ENCODE results near the gene DCAKD. TPM values are rescaled to one million over a fixed set of nuclear protein-coding genes. Genes with fewer than 3 reads are reported as not detected.

Gene DCAKD
- total and polyA plus RNA-seq, 2 of the 8 experiments (the other 6 are each of a cell fraction or from before 2014, with no cell fraction given) = 35.6 to 52.9 TPM

GRCh38 chr17:45001310-45001709 is 50.1 kb downstream of the DCAKD start:
- no peaks in the 10 kb centered on the region for H3K79me2 ChIP-seq (ENCODE audit: control insufficient read depth in 1 of 2, insufficient read depth in 2 of 2, low read length in 2 of 2)
- H4K91ac ChIP-seq (replicated peaks; ENCODE audit: insufficient read length, low read length) = no peak overlapping the region
- DNase-seq (ENCODE audit: low read depth in 1 of 2, low spot score in 2 of 2) (no peak), FAIRE-seq (no peak)
- H3K23me2 ChIP-seq (ENCODE audit: low read depth, low read length) = no peaks in the 10 kb centered on the region
- CTCF ChIA-PET (ENCODE audit: partially characterized antibody) = interaction anchor here (0.6 to 16.0 kb wide), 4 partner anchors 10 to 34 kb away, joined by 3 to 102 read pairs (median 36); no protein-coding TSS in a partner anchor
- no peak overlapping the region for H2AK5ac ChIP-seq (ENCODE audit: low read depth, low read length)
- no peak overlapping the region for H2AFZ ChIP-seq (ENCODE audit: low read length)
- peak overlapping the region; percentile 61; the same call in 1 of the 2 replicates for H2BK12ac ChIP-seq (ENCODE audit: low read depth, low read length)
- no peak overlapping the region; the same call in 1 of the 2 replicates for H4K8ac ChIP-seq (ENCODE audit: extremely low read depth, insufficient read depth, low read length)
- H3K9ac ChIP-seq (replicated peaks in 1 of 4; ENCODE audit: extremely low read depth in 1 of 4, low read depth in 3 of 4, low read length in 3 of 4) = no peak overlapping the region
- POLR2A ChIA-PET (ENCODE audit: partially characterized antibody) = interaction anchor here (0.8 to 1.1 kb wide), 2 partner anchors 14 to 34 kb away, joined by 3 to 5 read pairs; no protein-coding TSS in a partner anchor
- no peaks in the 10 kb centered on the region for H4K20me1 ChIP-seq (replicated peaks in 1 of 2; ENCODE audit: control insufficient read depth in 1 of 2, insufficient read depth in 2 of 2, low read length in 2 of 2)
- H2BK120ac ChIP-seq (replicated peaks; ENCODE audit: low read depth, low read length) = no peak overlapping the region
- H2BK5ac ChIP-seq (ENCODE audit: low read depth, low read length) = peak overlapping the region; percentile 56; the same call in 1 of the 2 replicates
- H3K4ac ChIP-seq (replicated peaks; ENCODE audit: insufficient read length, low read depth, low read length) = no peak overlapping the region
- no peak overlapping the region for H2BK20ac ChIP-seq (ENCODE audit: low read length)
- peak overlapping the region; percentile 48; the same call in 1 of the 2 replicates for H3K18ac ChIP-seq (ENCODE audit: extremely low read depth, low read length)
- H3K56ac ChIP-seq (replicated peaks; ENCODE audit: insufficient read length, low read depth, low read length) = no peak overlapping the region
- peaks cover 0 to 6% (median 2%) of the 10 kb centered on the region in 4 experiments; a peak in 2 of 7 replicates for H3K27me3 ChIP-seq (replicated peaks in 1 of 4; ENCODE audit: control insufficient read depth in 3 of 4, extremely low read depth in 1 of 4, insufficient read depth in 3 of 4, low read length in 3 of 4)
- no peak overlapping the region for H2BK15ac ChIP-seq (ENCODE audit: low read length)
- no peak overlapping the region for H4K5ac ChIP-seq (ENCODE audit: insufficient read length, low read depth, low read length)
- H3K79me1 ChIP-seq (ENCODE audit: low read depth, low read length) = no peaks in the 10 kb centered on the region
- no peak overlapping the region for H3K14ac ChIP-seq (ENCODE audit: insufficient read length)
- no peak overlapping the region for H3K4me3 ChIP-seq (ENCODE audit: extremely low read depth in 1 of 4, insufficient read depth in 2 of 4, low read depth in 3 of 4, low read length in 4 of 4)
- H3K27ac ChIP-seq (ENCODE audit: low read depth, low read length) = no peak overlapping the region
- H3K9me3 ChIP-seq (ENCODE audit: insufficient read depth in 2 of 2, low read depth in 1 of 2, low read length in 1 of 2) = peaks cover 0 to 7% of the 10 kb centered on the region in 2 experiments; a peak in 2 of 4 replicates
- WGBS, 2 experiments (ENCODE audit: extremely low coverage in 1 of 2, insufficient coverage in 1 of 2, insufficient read length in 1 of 2, insufficient replicate concordance in 2 of 2, low coverage in 1 of 2, low lambda C conversion rate in 2 of 2, missing lambda C conversion rate in 1 of 2) = 86% methylated on average over 3 of the region's 3 CpGs; no CpG with 5 or more reads in 1 of the 2 experiments
- no peaks in the 10 kb centered on the region for H3K36me3 ChIP-seq (ENCODE audit: control insufficient read depth in 2 of 4, insufficient read depth in 4 of 4, low read length in 3 of 4)
- H3K23ac ChIP-seq (ENCODE audit: insufficient read length) = no peak overlapping the region
- H3K4me1 ChIP-seq (replicated peaks in 1 of 4; ENCODE audit: control insufficient read depth in 3 of 4, insufficient read depth in 4 of 4, low read length in 3 of 4) = peaks cover 5 to 13% (median 7%) of the 10 kb centered on the region in 4 experiments
- no peak overlapping the region for H3K4me2 ChIP-seq (ENCODE audit: insufficient read depth in 1 of 2, low read depth in 2 of 2, low read length in 2 of 2)
- TF ChIP-seq MAFK (IDR thresholded peaks at IDR 0.05; ENCODE audit: low read depth, low read length) (no peak), E2F6 (IDR thresholded peaks at IDR 0.05) (no peak), ZNF274 (IDR thresholded peaks at IDR 0.05; ENCODE audit: borderline replicate concordance, extremely low read depth, low read length) (no peak), SP1 (IDR thresholded peaks at IDR 0.05; ENCODE audit: low read depth, low read length) (no peak), POLR2AphosphoS5 (IDR thresholded peaks at IDR 0.05; ENCODE audit: low read depth, low read length) (no peak), SIX5 (IDR thresholded peaks at IDR 0.05; ENCODE audit: low read depth, low read length) (no peak), GABPA (IDR thresholded peaks at IDR 0.05; ENCODE audit: borderline replicate concordance, insufficient read depth, low read length) (no peak), CTCF (IDR thresholded peaks at IDR 0.05; ENCODE audit: control extremely low read depth in 1 of 3, insufficient read depth in 1 of 3, low read depth in 1 of 3, low read length in 3 of 3) (no peak), TAF7 (optimal IDR thresholded peaks at IDR 0.05; ENCODE audit: borderline replicate concordance, low read depth, low read length) (no peak)
